Left renal cortex interstitium (tissue), 4 donors: ENCODE results near the gene CCNQ. TPM values are rescaled to one million over a fixed set of nuclear protein-coding genes. Genes with fewer than 3 reads are reported as not detected.

Experiments
- DNase-seq, 4 donors: peaks; one replicate each; pipeline ENCODE4 v3.0.0-alpha.2; 2013; ENCODE audit warnings: low read depth in 4 of 4, low spot score in 2 of 4, missing footprints in 1 of 4
- polyA plus RNA-seq, 4 donors: library from polyadenylated mRNA; unstranded; fragments of 120-200 nt; gene quantifications; one replicate each; pipeline ENCODE4 v1.2.1, GENCODE V29; 2013; ENCODE audit not compliant: insufficient read length in 4 of 4

CCNQ gene
- polyA plus RNA-seq, 4 donors = 15.4 to 24.1 (median 19.0) TPM

- no peak for DNase-seq
Observed at GRCh38 chrX:153578889-153579288, 20.1 kb downstream of the CCNQ start.

GRCh38 chrX:153578200-153578835 is 20.6 kb downstream of the CCNQ start:
- no peak for DNase-seq

GRCh38 chrX:153576961-153577360 is 22.0 kb downstream of the CCNQ start:
- no peak for DNase-seq

DNA sequence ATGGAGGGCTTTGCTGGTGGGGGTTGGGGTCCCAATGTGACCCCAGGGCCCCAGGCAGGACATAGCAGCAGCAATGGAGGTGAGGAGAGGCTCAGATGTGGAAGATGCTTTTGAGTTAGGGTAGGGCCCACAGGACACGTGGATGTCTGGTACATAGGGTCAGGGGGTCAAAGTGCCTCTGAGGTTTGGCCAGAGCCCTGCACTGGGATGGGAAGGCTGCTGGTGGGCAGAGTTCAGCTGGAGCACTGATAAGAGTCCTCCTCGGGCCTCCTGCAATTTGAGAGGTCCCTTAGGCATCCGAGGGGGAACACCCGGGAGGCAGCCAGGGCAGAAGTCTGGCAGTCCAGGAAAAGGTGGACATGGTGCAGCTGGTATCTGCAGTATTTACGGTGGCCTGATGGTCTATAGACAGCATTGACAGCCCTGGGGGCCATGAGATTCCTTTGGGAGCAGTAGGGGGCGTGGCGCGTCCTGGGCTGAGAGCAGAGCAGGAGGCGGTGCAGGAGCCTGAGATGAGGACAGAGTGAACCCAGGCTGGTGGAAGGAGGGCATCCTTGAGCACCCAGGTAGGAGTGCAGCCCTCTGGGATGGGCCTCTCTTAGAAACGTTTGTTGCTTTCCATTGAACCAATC is 22.6 kb downstream of the CCNQ start:
- DNase-seq = no peak

- DNase-seq = no peak
Observed at GRCh38 chrX:153573984-153574383, 25.0 kb downstream of the CCNQ start.

- no peak for DNase-seq
Observed at GRCh38 chrX:153572601-153573000, 26.3 kb downstream of the CCNQ start.

DNA sequence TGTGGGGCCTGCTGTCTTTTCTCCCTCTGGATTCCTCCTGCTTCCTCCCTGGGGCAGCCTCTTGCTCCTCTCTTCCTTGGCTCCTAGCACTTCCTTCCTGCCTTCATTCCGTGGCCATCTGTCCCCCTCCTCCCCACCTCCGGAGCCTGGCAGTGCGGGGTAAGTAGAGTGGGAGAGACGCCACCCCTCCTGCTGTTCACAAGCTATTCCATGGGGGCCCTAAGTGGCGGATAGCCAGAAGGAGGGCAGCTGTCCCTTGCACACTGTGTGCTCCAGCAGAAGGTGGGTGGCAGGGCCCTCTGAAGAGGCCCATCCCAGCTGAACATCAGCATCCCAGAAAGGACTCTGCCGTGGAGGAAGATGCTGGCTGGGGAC is 27.4 kb downstream of the CCNQ start:
- DNase-seq = no peak

GRCh38 chrX:153569475-153569874 is 29.5 kb downstream of the CCNQ start:
- DNase-seq = no peak

DNA sequence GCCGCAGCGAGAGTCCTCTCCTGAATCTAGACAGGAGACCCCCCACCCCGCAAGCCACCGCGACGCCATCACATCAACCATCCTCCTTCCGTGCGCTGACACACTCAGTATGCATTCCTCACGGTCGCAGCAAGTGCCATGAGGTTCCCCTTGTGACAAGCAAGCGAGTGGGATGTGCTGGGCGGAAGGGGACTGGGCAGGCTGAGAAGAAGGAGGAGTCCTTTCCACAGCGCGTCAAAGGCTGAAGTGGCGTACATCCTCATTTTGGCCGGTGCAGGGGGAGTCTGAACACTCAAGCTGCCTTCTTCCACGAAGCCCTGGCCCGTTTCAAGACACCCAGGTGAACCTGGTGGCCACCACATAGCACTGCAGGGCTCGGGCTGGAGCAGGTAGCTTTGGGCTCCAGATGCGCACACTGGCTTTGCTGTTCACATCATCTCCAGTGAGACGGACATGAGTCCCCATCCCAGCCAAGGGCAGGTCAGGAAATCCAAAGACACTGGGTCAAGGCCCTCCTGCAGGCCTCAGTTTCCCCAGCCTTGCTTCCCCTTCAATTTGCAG is 30.4 kb downstream of the CCNQ start:
- no peak for DNase-seq

DNA sequence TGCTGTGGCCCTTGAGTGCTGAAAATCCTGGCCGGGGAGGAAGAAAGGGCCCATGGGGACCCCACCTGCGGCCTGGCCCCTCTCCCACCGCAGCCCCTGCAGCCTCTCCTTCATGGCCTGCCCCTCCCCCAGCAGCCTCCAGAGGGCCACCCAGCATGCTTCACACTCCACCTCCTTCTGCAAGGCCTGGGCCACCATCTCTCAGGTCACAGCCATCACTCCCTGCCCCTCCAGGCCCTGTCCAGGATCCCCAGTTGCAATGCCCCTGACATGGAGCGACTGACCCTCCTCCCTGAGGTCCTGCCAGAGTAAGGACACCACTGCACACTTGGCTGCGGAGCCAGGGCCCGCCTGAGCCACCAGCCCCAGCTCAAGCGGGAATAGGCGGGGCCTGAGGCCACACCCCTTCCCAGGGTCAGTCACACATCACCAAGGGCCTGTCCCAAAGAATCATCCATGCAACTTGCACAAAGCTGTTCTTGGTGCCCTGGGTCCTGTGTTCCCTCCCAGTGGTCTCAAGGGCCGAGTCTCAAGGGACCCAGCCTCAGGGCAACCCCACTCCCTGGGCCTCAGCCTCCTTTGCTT is 32.9 kb downstream of the CCNQ start:
- DNase-seq = no peak

DNA sequence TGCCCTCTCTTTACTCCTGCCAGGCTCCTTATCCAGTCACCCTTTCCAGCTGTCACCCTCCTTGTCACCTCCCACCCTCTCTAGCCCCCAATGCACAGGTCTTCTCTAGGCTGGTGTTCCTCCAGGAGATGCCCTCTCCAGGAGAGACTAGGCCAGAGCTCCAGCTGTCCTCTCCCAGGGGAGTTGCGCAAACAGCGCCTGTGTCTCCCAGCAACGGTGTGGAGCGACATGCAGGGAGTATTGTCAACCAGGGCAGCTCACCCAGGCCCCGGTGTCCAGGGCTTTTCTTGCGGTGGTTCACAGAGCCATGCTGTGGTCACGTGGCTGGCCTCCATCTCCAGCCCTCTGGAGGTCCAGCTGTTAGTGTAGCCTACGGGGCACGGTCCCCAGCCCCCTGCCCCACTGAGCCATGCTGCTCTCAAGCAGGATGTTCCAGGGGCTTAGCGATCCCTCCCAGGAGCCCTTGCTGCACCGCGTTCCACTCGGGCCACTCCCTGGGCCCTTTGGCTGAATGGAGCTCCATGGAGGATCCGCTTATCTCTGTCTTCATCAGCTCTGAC is 34.8 kb downstream of the CCNQ start:
- no peak for DNase-seq

GRCh38 chrX:153562546-153562945 is 36.4 kb downstream of the CCNQ start:
- DNase-seq = no peak

GRCh38 chrX:153561337-153561736 is 37.6 kb downstream of the CCNQ start:
- no peak for DNase-seq

DNA sequence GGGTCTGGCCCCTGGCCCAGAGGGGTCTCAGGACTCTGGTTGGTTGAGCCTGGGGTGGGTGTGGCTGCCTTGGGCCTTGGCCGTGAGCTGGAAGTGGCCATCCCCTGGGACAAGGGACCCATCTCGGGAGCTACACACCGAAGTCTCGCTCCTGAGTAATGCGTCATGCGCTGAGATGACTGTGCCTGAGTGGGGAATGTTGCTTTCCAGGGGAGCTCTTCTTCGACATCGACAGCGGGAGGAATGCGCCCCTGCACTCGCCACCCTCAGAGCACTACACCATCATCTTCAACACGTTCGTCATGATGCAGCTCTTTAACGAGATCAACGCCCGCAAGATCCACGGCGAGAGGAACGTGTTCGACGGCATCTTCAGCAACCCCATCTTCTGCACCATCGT is 38.5 kb downstream of the CCNQ start:
- DNase-seq = no peak

GRCh38 chrX:153560000-153560399 is 38.9 kb downstream of the CCNQ start:
- DNase-seq = no peak

GRCh38 chrX:153557618-153558355 is 41.2 kb downstream of the CCNQ start:
- DNase-seq = no peak

DNA sequence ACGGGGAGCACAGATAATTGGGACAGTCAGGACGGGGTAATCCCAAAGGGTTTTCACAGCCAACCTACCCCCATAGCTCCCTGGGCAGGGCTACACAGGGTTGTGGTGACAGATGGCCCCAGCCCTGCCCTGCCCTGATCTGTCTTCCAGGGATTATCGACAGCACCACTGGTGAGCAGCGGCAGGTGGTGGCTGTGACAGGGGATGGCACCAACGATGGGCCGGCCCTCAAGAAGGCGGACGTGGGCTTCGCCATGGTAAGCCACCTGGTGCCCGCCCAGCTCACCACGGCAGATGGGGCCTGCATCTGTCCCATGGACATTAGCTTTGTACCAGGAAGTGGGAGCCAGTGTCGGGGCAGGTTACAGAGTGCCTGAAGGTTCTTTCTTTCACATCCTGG is 42.2 kb downstream of the CCNQ start:
- no peak for DNase-seq

GRCh38 chrX:153554519-153555167 is 44.3 kb downstream of the CCNQ start:
- peak in 2 of 4 donors; percentile 14 to 37 for DNase-seq

- DNase-seq = no peak
Observed at GRCh38 chrX:153551135-153551534, 47.8 kb downstream of the CCNQ start.

DNA sequence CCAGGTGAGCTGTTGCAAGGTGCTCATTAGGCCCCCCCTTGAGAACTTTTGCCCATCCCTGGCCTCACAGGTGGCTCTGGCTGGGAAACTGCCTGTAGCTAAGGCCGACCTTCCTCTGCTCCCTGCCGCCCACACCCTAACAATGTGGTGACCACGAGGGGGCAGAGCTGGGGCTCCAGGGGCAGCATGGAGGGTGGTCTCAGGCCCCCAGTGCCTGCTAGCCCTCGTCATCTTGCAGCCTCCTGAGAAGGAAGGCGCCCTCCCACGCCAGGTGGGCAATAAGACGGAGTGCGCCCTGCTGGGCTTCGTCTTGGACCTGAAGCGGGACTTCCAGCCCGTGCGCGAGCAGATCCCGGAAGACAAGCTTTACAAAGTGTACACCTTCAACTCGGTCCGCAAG is 49.1 kb downstream of the CCNQ start:
- no peak for DNase-seq

DNA sequence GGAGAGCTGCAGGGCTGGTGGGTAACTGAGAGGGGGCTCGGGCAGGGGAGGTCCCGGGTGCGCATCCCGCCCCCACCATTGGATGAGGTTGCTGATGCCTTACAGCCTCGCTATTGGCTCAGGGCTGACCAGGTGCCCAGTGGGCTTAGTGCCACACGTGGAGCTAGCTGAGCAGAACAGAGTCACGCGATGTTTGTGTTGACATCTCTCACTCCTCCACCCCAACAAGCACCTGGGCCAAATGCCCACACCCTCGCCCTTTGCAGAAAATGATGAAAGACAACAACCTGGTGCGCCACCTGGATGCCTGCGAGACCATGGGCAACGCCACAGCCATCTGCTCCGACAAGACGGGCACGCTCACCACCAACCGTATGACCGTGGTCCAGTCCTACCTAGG is 49.7 kb downstream of the CCNQ start:
- DNase-seq = no peak
